Gastroesophageal sphincter (tissue), 4 donors: ENCODE data around the gene EPB41L4A. TPM values are rescaled to one million over a fixed set of nuclear protein-coding genes. Genes with fewer than 3 reads are reported as not detected.

ENCODE experiments used
- ATAC-seq: fragments of 150-250 bp; one replicate; pipeline ENCODE4 v1.9.1; 2016; ENCODE audit warnings: mild to moderate bottlenecking, moderate library complexity
- H3K27ac ChIP-seq, 4 donors: fragments of 200-600 bp; sonication (generic) in 3 of 4; 1 replicate in 3 of 4; 2 replicates in 1 of 4; pipeline ENCODE4 v1.5.1; 2016 to 2019
- H3K27me3 ChIP-seq: fragments of 200-600 bp; sonication (generic); one replicate; pipeline ENCODE4 v1.5.1; 2019
- H3K36me3 ChIP-seq, 2 donors: fragments of 200-600 bp; sonication (generic); one replicate each; pipeline ENCODE4 v1.5.1; 2019; ENCODE audit warnings: control low read depth in 1 of 2
- H3K4me1 ChIP-seq, 3 donors: fragments of 200-600 bp; sonication (generic); 1 replicate in 2 of 3; 2 replicates in 1 of 3; pipeline ENCODE4 v1.5.1; 2016 to 2019; ENCODE audit warnings: control low read depth in 2 of 3
- H3K4me3 ChIP-seq, 2 donors: fragments of 200-600 bp; sonication (generic); one replicate each; pipeline ENCODE4 v1.5.1; 2019; ENCODE audit warnings: mild to moderate bottlenecking in 1 of 2, moderate library complexity in 1 of 2
- H3K9me3 ChIP-seq, 3 donors: fragments of 200-600 bp; sonication (generic); one replicate each; pipeline ENCODE4 v1.5.1; 2017 to 2019; ENCODE audit warnings: control low read depth in 2 of 3
- EP300 ChIP-seq: sonication (generic); formaldehyde crosslinking; IDR thresholded peaks from one replicate; pipeline ENCODE4 v1.6.1; 2017; ENCODE audit warnings: antibody characterized with exemption, mild to moderate bottlenecking
- POLR2A ChIP-seq, 2 donors: fragments of 450-650 bp; IDR thresholded peaks; one replicate each; pipeline ENCODE4 v1.6.1; 2017; ENCODE audit warnings: antibody characterized with exemption in 2 of 2, mild to moderate bottlenecking in 2 of 2, moderate library complexity in 1 of 2
- POLR2AphosphoS5 ChIP-seq: sonication (generic); formaldehyde crosslinking; IDR thresholded peaks from one replicate; pipeline ENCODE4 v1.6.1; 2017; ENCODE audit warnings: antibody characterized with exemption
- WGBS, 2 donors: methylation state at CpG; one replicate each; pipeline ENCODE4 v1.1.5; 2018; ENCODE audit warnings: low coverage in 1 of 2; 5-methylcytosine and 5-hydroxymethylcytosine counted together
- total RNA-seq, 4 donors: library from RNA; depleted of rRNA; stranded (reverse); fragments of >200 nt; gene quantifications; one replicate each; pipeline ENCODE4 v1.1.0, GENCODE V29; 2016
- TF ChIP-seq, protein P1 (sequence below), 4 experiments: fragments of 200-600 bp in 2 of 4; fragments of 450-650 bp in 2 of 4; sonication (generic) in 1 of 4; IDR thresholded peaks; one replicate each; pipeline ENCODE4 v1.5.1; 2017 to 2019; ENCODE audit warnings: antibody characterized with exemption in 4 of 4, mild to moderate bottlenecking in 2 of 4, moderate library complexity in 2 of 4

EPB41L4A gene
- total RNA-seq, 4 donors from 2014 or later, result 4.3 to 28.7 (median 12.6) TPM

DNA sequence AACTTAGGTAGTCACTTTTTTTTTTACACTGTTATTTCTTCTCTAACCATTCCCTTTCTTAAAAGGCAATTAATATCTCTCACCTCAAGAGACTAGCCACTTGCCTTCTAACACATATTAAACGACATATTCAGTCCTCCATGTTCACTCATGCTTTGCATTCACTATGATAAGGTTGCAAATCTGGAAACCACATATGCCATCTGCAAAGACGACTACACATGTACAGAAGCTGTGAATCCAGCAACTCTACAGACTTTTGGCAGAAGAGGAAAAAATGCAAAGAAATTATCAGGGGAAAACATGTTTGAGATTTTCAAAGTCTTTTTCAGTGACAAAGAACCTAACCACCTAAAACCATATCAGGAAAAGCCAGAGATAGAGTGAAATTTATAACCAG is 112.1 kb downstream of the EPB41L4A start:
- no peaks in the 10 kb centered on the region for H3K27me3 ChIP-seq
- H3K27ac ChIP-seq, result no peak overlapping the region
- no peaks in the 10 kb centered on the region for H3K36me3 ChIP-seq
- ATAC-seq, result no peak
- no peaks in the 10 kb centered on the region for H3K4me1 ChIP-seq
- no peaks in the 10 kb centered on the region for H3K9me3 ChIP-seq
- no peak overlapping the region for H3K4me3 ChIP-seq
- WGBS, 2 donors, result 57 to 72% methylated on average over 1 to 2 of the region's 2 CpGs
- TF ChIP-seq POLR2AphosphoS5, result no peak
- no peak for TF ChIP-seq EP300
- TF ChIP-seq, protein P1, sequence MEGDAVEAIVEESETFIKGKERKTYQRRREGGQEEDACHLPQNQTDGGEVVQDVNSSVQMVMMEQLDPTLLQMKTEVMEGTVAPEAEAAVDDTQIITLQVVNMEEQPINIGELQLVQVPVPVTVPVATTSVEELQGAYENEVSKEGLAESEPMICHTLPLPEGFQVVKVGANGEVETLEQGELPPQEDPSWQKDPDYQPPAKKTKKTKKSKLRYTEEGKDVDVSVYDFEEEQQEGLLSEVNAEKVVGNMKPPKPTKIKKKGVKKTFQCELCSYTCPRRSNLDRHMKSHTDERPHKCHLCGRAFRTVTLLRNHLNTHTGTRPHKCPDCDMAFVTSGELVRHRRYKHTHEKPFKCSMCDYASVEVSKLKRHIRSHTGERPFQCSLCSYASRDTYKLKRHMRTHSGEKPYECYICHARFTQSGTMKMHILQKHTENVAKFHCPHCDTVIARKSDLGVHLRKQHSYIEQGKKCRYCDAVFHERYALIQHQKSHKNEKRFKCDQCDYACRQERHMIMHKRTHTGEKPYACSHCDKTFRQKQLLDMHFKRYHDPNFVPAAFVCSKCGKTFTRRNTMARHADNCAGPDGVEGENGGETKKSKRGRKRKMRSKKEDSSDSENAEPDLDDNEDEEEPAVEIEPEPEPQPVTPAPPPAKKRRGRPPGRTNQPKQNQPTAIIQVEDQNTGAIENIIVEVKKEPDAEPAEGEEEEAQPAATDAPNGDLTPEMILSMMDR (IDR thresholded peaks at IDR 0.05), result no peak
- TF ChIP-seq POLR2A (IDR thresholded peaks at IDR 0.05), result no peak

DNA sequence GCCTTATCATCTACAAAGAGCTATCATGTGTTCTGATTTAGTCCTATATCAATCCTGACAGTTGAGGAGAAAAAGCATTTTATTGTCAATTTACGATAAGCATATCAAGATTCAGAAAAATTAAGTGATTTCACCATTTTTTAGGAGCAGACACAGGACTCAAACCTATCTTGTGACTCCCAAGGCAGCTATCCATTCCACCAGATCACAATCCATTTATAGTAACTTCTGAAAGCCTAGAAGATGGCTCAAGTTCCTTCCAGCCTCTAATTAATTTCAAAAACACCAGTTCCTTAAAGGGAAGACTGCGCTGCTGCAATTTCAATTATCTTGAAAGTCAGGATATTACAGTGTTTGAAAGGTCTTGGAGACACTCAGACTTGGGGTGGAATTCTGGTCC is 114.3 kb downstream of the EPB41L4A start:
- Histone ChIP-seq H3K9me3 (no peaks in the 10 kb centered on the region), H3K4me3 (no peak overlapping the region), H3K27ac (no peak overlapping the region), H3K27me3 (no peaks in the 10 kb centered on the region), H3K4me1 (no peaks in the 10 kb centered on the region), H3K36me3 (peaks cover 0 to 3% of the 10 kb centered on the region in 2 donors)
- 94 to 95% methylated on average over 2 of the region's 2 CpGs for WGBS, 2 donors
- no peak for TF ChIP-seq POLR2AphosphoS5
- TF ChIP-seq EP300, result no peak
- no peak for TF ChIP-seq POLR2A (IDR thresholded peaks at IDR 0.05)
- TF ChIP-seq, protein P1 (IDR thresholded peaks at IDR 0.05), result no peak
- ATAC-seq, result no peak

DNA sequence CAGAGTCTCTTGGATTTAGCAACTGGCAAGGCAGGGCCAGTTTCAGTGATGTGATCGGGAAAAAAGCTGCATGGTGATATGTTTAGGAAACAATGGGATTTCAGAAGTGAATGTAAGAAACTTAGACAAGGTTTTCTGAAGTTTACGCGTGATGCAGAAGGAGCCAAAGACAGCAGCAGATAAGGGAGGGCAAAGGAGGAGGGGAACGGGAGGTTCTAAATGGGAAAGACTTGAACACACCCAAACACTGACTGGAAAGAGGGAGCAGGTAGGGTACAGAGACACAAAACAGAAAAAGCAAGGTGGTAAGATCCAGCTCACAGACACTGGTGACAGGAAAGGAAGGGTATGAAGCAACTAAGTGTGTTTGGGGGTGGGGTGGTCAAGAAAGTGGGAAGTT is 115.4 kb downstream of the EPB41L4A start:
- Histone ChIP-seq H3K27ac (no peak overlapping the region), H3K36me3 (peaks cover 0 to 3% of the 10 kb centered on the region in 2 donors), H3K4me3 (no peak overlapping the region), H3K4me1 (no peaks in the 10 kb centered on the region), H3K27me3 (no peaks in the 10 kb centered on the region), H3K9me3 (no peaks in the 10 kb centered on the region)
- ATAC-seq, result no peak
- 71 to 94% methylated on average over 2 to 4 of the region's 4 CpGs for WGBS, 2 donors
- no peak for TF ChIP-seq POLR2A (IDR thresholded peaks at IDR 0.05)
- TF ChIP-seq POLR2AphosphoS5, result no peak
- TF ChIP-seq, protein P1 (IDR thresholded peaks at IDR 0.05), result no peak
- TF ChIP-seq EP300, result no peak

DNA sequence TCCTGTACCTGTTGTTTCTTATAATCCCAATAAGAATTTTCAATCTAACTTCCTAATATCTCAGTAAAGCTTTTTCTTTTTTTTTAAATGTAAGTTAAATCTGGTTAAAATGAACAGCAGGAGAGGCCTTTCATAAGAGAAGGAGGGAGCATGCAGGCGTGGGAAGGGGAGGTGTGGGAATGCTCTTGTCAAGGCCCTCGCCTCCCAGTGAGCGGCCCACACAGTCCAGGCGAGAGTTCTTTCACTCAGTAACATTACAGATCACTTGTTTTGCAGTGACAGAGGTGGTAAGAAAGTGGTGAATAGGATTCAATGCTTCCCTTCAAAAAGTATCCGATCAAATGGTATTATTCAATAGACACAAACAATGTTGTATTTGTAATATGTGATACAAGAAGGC is 125.0 kb downstream of the EPB41L4A start:
- H3K36me3 ChIP-seq, result no peaks in the 10 kb centered on the region
- H3K27me3 ChIP-seq, result no peaks in the 10 kb centered on the region
- 85 to 92% methylated on average over 4 of the region's 5 CpGs for WGBS, 2 donors
- H3K4me1 ChIP-seq, result no peaks in the 10 kb centered on the region
- H3K4me3 ChIP-seq, result no peak overlapping the region
- H3K9me3 ChIP-seq, result no peaks in the 10 kb centered on the region
- no peak overlapping the region for H3K27ac ChIP-seq
- TF ChIP-seq POLR2AphosphoS5, result no peak
- TF ChIP-seq, protein P1 (IDR thresholded peaks at IDR 0.05), result no peak
- no peak for TF ChIP-seq EP300
- no peak for TF ChIP-seq POLR2A (IDR thresholded peaks at IDR 0.05)
- ATAC-seq, result no peak

DNA sequence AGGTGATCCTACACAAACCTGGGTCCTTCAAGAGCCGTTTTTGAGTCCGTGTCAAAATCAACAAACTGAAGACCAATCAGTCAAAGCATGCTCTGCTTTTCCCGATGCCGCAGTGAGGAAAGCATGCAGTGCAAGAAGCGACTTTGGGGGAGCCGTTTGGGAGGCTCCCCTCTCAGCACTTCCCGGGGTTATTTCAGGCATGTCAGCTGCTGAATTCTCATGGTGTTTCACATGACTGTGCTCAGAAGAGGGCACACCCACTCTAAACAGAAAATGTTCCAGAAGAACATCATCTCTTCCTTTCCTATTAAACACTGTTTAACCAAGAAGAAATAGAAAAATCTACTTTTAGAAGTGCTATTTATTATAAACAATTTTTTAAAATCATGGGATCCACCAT is 125.5 kb downstream of the EPB41L4A start:
- no peak for TF ChIP-seq EP300
- TF ChIP-seq POLR2A (IDR thresholded peaks at IDR 0.05), result no peak
- Histone ChIP-seq H3K27ac (no peak overlapping the region), H3K9me3 (no peaks in the 10 kb centered on the region), H3K4me1 (no peaks in the 10 kb centered on the region), H3K36me3 (no peaks in the 10 kb centered on the region), H3K4me3 (no peak overlapping the region), H3K27me3 (no peaks in the 10 kb centered on the region)
- 68 to 69% methylated on average over 5 to 7 of the region's 7 CpGs for WGBS, 2 donors
- ATAC-seq, result no peak
